ENCODE data around the gene NUP98.
"Not testable (repeated sequence)": the region's sequence is repeated elsewhere in the genome, so short reads cannot be mapped to it uniquely, and the experiment has no call there.

The NUP98 gene

DNA sequence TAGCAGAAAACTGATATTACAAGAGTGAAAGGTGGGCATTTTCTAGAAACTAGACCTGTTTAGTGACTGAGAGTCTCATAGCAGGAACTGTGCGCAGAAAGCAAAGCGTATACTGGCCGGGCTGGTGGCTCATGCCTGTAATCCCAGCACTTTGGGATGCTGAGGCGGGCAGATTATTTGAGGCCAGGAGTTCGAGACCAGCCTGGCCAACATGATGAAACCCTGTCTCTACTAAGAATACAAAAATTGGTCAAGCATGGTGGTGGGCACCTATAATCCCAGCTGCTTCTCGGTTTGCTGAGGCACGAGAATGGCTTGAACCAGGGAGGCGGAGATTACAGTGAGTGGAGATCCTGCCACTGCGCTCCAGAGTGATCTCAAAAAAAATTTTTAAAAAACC lies 1.8 kb upstream of the NUP98 start:
- no peak for DNase-seq (ENCODE audit: low read depth in 2 of 2)

DNA sequence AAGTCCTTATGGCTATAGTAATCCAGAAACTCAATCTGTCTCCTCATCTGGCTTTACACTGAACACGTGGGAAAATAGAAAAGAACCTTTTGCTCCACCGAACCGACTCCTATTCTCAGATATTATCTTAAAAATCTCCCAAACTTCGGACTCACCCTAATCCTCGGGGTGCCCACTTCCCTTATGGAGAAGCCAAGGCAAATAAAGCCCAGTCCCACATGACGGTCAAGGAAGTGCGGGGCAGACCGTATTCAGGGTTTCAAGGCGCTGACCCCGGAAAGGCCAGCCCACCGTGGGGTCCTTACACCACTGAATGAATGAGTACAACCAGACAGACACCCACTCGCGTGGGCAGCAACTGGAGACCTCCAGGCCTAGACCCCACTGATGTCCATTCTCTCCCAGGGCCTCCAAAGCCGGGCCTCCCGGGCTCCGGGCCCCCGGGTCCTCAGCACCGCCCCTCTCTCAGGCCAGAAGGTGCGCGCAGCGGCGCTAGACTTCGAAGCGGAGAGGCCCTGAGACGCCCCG lies 489 bp downstream of the NUP98 start:
- no peak for DNase-seq (ENCODE audit: low read depth in 2 of 2)

DNA sequence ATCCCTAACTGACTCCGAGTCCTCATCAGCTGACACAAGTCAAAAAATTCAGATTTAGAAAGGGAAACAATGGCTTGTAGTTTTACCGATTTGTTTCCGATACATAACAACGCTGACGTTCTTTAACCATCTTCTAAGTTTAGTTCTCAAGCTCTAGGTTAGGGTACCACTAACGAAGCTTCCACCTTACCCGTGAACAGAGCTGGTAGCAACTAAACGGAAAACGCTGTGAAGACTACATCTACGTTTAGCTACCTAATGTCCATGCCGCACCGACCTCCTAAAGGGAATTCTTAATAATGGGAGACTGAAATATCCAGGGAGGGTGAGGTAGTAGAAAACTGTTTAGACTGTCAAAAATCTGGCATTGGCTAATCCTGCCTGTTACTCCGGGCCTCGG lies 1.0 kb downstream of the NUP98 start:
- no peak for DNase-seq (ENCODE audit: low read depth in 2 of 2)

GRCh38 chr11:3796002-3796311 lies 1.4 kb downstream of the NUP98 start:
- no peak for DNase-seq (ENCODE audit: low read depth in 2 of 2)

DNA sequence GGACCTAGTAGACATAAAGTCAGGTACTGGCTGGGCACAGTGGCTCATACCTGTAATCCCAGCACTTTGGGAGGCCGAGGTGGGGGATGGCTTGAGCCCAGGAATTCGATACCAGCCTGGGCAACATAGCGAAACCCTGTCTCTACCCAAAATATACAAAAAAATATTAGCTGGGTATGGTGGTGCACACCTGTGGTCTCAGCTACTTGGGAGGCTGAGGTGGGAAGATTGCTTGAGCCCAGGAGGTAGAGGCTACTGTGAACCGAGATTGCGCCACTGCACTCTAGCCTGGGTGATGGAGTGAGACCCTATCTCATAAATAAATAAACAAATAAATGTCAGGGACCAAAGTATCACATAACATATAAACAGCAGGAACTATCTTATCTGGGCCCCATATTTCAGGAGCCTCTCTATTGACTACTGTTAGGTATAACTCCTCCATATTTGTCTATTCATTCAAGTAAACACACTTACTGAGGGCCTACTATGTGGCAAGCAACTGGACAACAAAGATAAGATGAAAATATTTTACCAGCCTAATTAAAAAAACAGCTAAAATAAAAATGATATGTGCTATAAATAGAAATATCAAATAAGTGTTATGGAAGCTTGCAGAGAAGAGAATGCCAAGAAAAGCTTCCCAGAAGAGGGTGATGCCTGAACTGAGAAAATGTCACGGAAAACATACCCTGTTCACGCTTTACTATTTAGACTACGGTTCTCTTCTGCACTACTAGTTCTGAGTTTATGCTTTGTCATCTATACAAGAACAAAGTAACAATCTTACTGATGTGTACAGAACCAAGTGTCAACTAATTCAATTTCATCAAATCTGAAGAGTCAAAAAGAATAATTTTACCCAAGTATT lies 2.0 kb downstream of the NUP98 start:
- no peak for DNase-seq (ENCODE audit: low read depth in 2 of 2)

DNA sequence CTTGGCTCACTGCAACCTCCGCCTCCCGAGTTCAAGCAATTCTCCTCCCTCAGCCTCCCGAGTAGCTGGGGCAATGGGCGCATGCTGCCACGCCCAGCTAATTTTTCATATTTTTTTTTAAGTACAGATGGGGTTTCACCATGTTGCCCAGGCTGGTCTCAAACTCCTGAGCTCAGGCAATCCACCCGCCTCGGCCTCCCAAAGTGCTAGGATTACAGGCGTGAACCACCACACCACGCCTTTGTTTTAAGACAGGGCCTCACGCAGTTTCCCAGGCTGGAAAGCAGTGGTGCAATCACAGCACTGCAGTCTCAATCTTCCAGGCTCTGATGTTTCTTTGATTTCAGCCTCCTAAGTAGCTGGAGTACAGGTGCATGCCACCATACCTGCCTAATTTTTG lies 3.0 kb downstream of the NUP98 start:
- not testable (repeated sequence) for DNase-seq (ENCODE audit: low read depth in 2 of 2)

GRCh38 chr11:3786781-3787428 lies 10.4 kb downstream of the NUP98 start:
- no peak for DNase-seq (ENCODE audit: low read depth in 2 of 2)

DNA sequence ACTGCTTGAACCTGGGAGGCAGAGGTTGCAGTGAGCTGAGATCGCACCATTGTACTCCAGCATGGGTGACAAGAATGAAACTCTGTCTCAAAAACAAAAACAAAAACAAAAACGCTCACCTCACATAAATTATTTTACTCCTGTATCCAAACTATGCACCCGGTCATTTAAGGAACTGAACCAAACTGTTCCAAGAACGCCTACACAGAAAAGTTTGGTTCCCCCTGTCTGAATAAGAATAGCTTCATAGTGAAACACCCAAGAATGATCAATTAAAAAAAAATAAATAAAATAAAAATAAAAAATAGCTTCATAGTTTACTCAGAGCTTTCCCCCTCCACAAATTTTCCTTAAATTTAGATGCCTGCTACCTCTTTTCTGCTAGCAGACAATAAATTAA lies 13.7 kb downstream of the NUP98 start:
- no peak for DNase-seq (ENCODE audit: low read depth in 2 of 2)

DNA sequence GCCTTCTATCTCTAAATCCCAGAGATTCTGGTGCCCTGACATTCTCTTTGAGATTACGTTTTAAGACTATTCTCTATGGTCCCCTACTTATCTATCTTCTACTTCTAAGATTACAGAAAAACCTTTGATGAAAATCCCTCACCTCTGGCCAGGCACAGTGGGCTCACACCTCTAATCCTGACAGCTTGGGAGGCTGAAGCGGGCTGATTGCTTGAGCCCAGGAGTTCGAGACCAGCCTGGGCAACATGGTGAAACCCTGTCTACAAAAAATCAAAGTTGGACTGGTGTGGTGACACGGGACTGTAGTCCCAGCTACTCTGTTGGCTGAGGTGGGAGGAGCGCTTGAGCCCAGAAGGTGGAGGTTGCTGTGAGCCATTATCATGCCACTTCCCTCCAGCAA lies 14.4 kb downstream of the NUP98 start:
- DNase-seq (ENCODE audit: low read depth in 2 of 2), result no peak

- DNase-seq (ENCODE audit: low read depth in 2 of 2), result no peak
Measured at GRCh38 chr11:3781423-3781822, 15.9 kb downstream of the NUP98 start.

GRCh38 chr11:3775736-3776406 lies 21.5 kb downstream of the NUP98 start:
- no peak for DNase-seq (ENCODE audit: low read depth in 2 of 2)

GRCh38 chr11:3773180-3773579 lies 24.2 kb downstream of the NUP98 start:
- DNase-seq (ENCODE audit: low read depth in 2 of 2), result no peak

GRCh38 chr11:3767536-3767935 lies 29.8 kb downstream of the NUP98 start:
- no peak for DNase-seq (ENCODE audit: low read depth in 2 of 2)

- DNase-seq (ENCODE audit: low read depth in 2 of 2), result not testable (repeated sequence)
Measured at GRCh38 chr11:3766836-3767235, 30.5 kb downstream of the NUP98 start.

- DNase-seq (ENCODE audit: low read depth in 2 of 2), result no peak
Measured at GRCh38 chr11:3764266-3764665, 33.1 kb downstream of the NUP98 start.

DNA sequence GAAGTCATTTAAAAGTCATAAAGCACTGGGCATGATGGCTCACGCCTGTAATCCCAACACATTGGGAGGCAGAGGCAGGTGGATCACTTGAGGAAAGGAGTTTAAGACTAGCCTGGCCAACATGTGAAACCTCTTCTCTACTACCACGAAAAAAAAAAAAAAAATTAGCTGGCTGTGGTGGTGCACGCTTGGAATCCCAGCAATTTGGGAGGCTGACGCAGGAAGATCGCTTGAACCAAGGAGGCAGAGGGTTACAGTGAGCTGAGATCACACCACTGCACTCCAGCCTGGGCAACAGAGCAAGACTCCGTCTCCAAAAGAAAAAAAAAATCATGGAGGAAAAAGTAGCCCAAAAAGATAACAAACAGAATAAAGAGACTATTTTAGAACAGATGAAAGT lies 42.2 kb downstream of the NUP98 start:
- no peak for DNase-seq (ENCODE audit: low read depth in 2 of 2)

DNA sequence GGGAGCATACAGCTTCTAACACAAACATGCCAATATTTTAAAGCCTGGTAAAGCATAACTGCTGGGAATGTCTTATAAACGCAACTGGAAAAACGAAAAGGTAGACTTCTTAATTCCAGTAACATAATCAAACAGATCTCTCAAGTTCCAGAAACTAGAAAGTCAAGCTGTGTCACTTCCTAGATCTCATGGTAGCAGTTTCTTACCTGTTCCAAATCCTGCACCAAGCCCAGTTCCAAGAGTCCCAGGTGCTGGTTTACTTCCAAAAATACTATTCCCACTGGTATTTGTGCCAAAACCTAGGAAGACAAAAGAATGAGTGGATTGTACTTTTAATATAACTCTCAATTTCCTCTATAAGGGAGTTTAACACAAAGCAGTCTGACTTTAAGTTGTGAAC lies 44.2 kb downstream of the NUP98 start:
- DNase-seq (ENCODE audit: low read depth in 2 of 2), result no peak

DNA sequence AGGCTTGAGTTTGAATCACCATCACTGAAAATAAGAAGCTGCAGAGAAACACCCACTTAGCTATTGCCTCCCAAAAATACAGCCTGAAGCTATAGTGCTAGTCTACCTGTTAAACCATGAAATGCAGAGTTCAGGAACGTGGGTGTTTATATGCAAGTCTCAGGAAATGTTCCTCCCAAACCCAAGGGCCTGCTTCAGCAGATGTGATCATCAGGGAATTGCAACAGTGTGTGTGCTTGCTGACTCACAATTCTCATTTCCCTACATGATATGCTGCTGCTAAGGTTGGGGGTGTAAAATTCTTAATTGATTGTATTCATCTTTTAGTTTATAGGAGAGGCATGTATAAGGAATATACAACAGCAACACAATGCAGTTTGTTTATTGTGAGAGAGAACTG lies 49.6 kb downstream of the NUP98 start:
- DNase-seq (ENCODE audit: low read depth in 2 of 2), result no peak

- no peak for DNase-seq (ENCODE audit: low read depth in 2 of 2)
Measured at GRCh38 chr11:3745161-3745560, 52.2 kb downstream of the NUP98 start.

DNA sequence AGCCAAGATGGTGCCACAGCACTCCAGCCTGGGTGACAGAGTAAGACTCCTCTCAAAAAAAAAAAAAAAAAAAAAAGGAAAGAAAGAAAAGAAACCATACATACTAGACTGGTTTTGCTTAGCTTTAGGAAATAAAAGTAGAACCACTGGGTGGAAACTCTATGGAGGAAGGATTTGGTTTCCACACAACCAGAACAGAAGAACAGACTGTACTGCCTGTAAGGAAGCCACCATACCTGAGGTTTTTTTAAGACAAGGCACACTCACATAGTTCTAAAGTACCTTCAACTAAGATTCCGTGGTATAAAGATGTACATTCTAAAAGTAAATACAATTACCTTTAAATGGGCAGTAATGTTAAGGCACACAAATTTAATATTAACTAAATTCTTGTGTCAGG lies 58.6 kb downstream of the NUP98 start:
- no peak for DNase-seq (ENCODE audit: low read depth in 2 of 2)

DNA sequence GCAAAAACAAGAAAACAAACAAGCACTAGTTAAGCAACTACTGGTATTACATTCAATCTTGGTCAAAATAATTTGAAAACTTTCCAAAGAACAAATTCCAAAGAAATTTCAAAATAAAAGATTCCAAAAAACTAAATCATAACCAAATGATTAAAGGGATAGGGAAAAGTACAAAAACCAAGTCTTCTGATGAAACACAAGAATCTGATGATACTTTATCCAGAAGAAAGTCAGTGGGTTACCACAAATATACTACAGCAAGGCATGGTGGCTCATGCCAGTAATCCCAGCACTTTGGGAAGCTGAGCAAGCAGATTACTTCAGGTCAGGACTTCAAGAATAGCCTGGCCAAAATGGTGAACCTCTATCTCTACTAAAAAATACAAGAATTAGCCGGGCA lies 59.1 kb downstream of the NUP98 start:
- DNase-seq (ENCODE audit: low read depth in 2 of 2), result no peak

DNA sequence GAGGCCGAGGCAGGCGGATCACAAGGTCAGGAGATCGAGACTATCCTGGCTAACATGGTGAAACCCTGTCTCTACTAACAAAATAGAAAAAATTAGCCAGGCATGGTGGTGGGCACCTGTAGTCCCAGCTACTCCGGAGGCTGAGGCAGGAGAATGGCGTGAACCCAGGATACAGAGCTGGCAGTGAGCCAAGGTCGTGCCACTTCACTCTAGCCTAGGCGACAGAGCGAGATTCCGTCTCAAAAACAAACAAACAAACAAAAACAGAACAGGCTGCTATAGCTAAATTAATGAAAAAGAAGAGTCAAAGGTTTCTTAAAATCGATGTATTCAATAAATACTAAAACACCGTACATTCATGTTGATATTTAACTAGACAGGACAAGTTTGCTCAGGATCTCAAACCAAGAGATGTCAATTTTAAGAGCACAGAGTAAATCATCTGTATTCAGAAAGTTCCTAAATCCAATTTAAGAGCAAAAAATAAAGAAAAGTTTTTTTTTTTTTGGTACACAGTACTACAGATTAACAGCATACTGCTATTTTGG lies 59.9 kb downstream of the NUP98 start:
- no peak for DNase-seq (ENCODE audit: low read depth in 2 of 2)

DNA sequence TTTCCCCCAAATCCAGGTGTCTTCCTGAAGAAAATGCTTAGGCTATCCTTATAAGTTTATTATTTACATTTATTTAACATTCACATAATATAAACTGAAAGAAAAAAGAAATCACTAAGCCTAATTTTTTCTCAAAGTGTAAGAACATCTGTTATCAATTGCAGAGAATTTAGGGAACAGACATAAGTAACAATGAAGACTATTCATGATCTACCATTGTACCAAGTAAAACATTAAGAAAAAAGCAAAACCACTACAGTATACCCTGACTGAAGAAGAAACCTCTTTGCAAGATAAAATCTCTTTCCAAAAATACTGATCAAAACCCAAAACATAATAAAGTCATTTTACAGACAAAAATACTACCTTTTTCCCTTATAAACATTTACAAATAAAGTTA lies 60.5 kb downstream of the NUP98 start:
- DNase-seq (ENCODE audit: low read depth in 2 of 2), result no peak
